ENCODE results near the gene DNLZ. TPM values are rescaled to one million over a fixed set of nuclear protein-coding genes. Genes with fewer than 3 reads are reported as not detected.

The DNLZ gene
- total and polyA plus RNA-seq, 4 donors = 2.0 to 7.1 (median 4.5) TPM

- no peaks in the 10 kb centered on the region for H3K9me3 ChIP-seq (ENCODE audit: control insufficient read depth in 4 of 4, low read length in 3 of 4)
- WGBS = under 1% methylated on average over 83 of the region's 83 CpGs
- peak within 1 kb of the TSS; percentile 73 to 85 for H3K9ac ChIP-seq (ENCODE audit: low read depth in 1 of 2, low read length in 2 of 2)
- no peaks in the 10 kb centered on the region for H3K27me3 ChIP-seq (ENCODE audit: control insufficient read depth in 4 of 4, insufficient read depth in 4 of 4, low read length in 3 of 4)
- DNase-seq (ENCODE audit: low spot score) = peak; percentile 95
- H3K36me3 ChIP-seq (ENCODE audit: control insufficient read depth in 4 of 4, insufficient read depth in 3 of 4, low read depth in 1 of 4, low read length in 3 of 4) = peaks cover 9 to 43% (median 22%) of the 10 kb centered on the region in 4 donors
- H3K27ac ChIP-seq (ENCODE audit: low read depth in 1 of 2, low read length in 2 of 2) = peak within 1 kb of the TSS; percentile 82 to 88
- H3K4me3 ChIP-seq (ENCODE audit: low read depth in 1 of 3, low read length in 3 of 3) = peak within 1 kb of the TSS; percentile 75 to 95 (median 88)
- TF ChIP-seq MAX (IDR thresholded peaks at IDR 0.05) (no peak), REST (IDR thresholded peaks at IDR 0.05) (peak; percentile 21), EGR1 (IDR thresholded peaks at IDR 0.05; ENCODE audit: low read depth in 2 of 2) (peak; percentile 80 to 96), YY1 (IDR thresholded peaks at IDR 0.05) (peak; percentile 99), GABPA (IDR thresholded peaks at IDR 0.05 in 1 of 2, conservative IDR thresholded peaks at IDR 0.05 in 1 of 2) (peak; percentile 79 to 94), FOXA2 (IDR thresholded peaks at IDR 0.05) (no peak)
- peaks cover 3 to 22% (median 17%) of the 10 kb centered on the region in 4 donors for H3K4me1 ChIP-seq (ENCODE audit: control insufficient read depth in 4 of 4, insufficient read depth in 4 of 4, low read length in 3 of 4)
Measured at GRCh38 chr9:136410500-136411287, 47.1 kb upstream of the DNLZ start, which contains the start of the genes ENTR1 and PMPCA. ENTR1 (minus strand) TSS chr9:136410614; CDS start chr9:136410397, 217 bp downstream. PMPCA (plus strand) TSS chr9:136410658; CDS start chr9:136410669, 11 bp downstream.

GRCh38 chr9:136409557-136410455 lies 46.3 kb upstream of the DNLZ start:
- H3K4me3 ChIP-seq (ENCODE audit: low read depth in 1 of 3, low read length in 3 of 3) = peak overlapping the region; percentile 67 to 76 (median 75)
- peaks cover 9 to 44% (median 22%) of the 10 kb centered on the region in 4 donors for H3K36me3 ChIP-seq (ENCODE audit: control insufficient read depth in 4 of 4, insufficient read depth in 3 of 4, low read depth in 1 of 4, low read length in 3 of 4)
- peak overlapping the region; percentile 15 to 36 for H3K9ac ChIP-seq (ENCODE audit: low read depth in 1 of 2, low read length in 2 of 2)
- H3K27ac ChIP-seq (ENCODE audit: low read depth in 1 of 2, low read length in 2 of 2) = peak overlapping the region; percentile 76 to 81
- WGBS = 11% methylated on average over 71 of the region's 71 CpGs
- H3K9me3 ChIP-seq (ENCODE audit: control insufficient read depth in 4 of 4, low read length in 3 of 4) = no peaks in the 10 kb centered on the region
- H3K4me1 ChIP-seq (ENCODE audit: control insufficient read depth in 4 of 4, insufficient read depth in 4 of 4, low read length in 3 of 4) = peaks cover 3 to 22% (median 17%) of the 10 kb centered on the region in 4 donors
- TF ChIP-seq HNF4A (conservative IDR thresholded peaks at IDR 0.05) (no peak), RXRA (IDR thresholded peaks at IDR 0.05) (peak; percentile 30 to 62), FOXA1 (IDR thresholded peaks at IDR 0.05) (no peak), ATF3 (IDR thresholded peaks at IDR 0.05) (no peak), YY1 (IDR thresholded peaks at IDR 0.05) (peak; percentile 24), GABPA (IDR thresholded peaks at IDR 0.05 in 1 of 2, conservative IDR thresholded peaks at IDR 0.05 in 1 of 2) (no peak), RAD21 (IDR thresholded peaks at IDR 0.05) (no peak), EGR1 (IDR thresholded peaks at IDR 0.05; ENCODE audit: low read depth in 2 of 2) (no peak), MAX (IDR thresholded peaks at IDR 0.05) (peak; percentile 97)
- DNase-seq (ENCODE audit: low spot score) = no peak
- H3K27me3 ChIP-seq (ENCODE audit: control insufficient read depth in 4 of 4, insufficient read depth in 4 of 4, low read length in 3 of 4) = no peaks in the 10 kb centered on the region
